K562 (cell line): ENCODE results near the gene CACNA2D3. TPM values are rescaled to one million over a fixed set of nuclear protein-coding genes. Genes with fewer than 3 reads are reported as not detected.

Experiments
- ATAC-seq: fragments of 200-7000 bp; cut with Tn5 transposase; 3 replicates; pipeline ENCODE4 v1.9.1; 2020; ENCODE audit warnings: moderate library complexity
- BruUV-seq: library from RNA; stranded (reverse); fragments of 400-500 nt; replicated peaks from 2 replicates; lab custom pipeline; 2021; lab: Mats Ljungman, UMichigan
- CTCF ChIA-PET: fragments of 300-600 bp; formaldehyde crosslinking; extraction: SDS; loops from one replicate; lab custom pipeline; 2021; ENCODE audit warnings: low intra/inter-chr PET ratio; lab: Yijun Ruan, JAX
- POLR2A ChIA-PET: fragments of 300-600, 350-650 bp; sonication (Branson Sonifier 250); formaldehyde crosslinking; extraction: SDS; loops from one replicate; lab custom pipeline; 2021; ENCODE audit warnings: antibody characterized with exemption, inconsistent platforms; lab: Yijun Ruan, JAX
- DNase-seq, 4 experiments: peaks; one replicate each; pipeline versions ENCODE4 v3.0.0 to v3.0.0-alpha.2; 2011 to 2018; ENCODE audit warnings: low spot score in 3 of 4, mixed read lengths in 3 of 4; ENCODE audit errors: extremely low read depth in 1 of 4
- FAIRE-seq: peaks from 2 replicates; lab custom pipeline; 2011; peaks lifted over from hg19 to GRCh38; lab: Jason Lieb, UNC
- H2AFZ ChIP-seq: 2 replicates; pipeline ENCODE4 v1.6.0; 2011; ENCODE audit warnings: low read depth, low read length, control low read depth, inconsistent platforms
- H3K27ac ChIP-seq: fragments of 200-600 bp; 3 replicates; pipeline ENCODE4 v1.8.0; 2011; ENCODE audit warnings: low read depth, mild to moderate bottlenecking, control low read depth, inconsistent platforms, low read length, moderate library complexity, mixed read lengths; ENCODE audit errors: extremely low read depth
- H3K27me3 ChIP-seq, 2 experiments: fragments of 300-600 bp in 1 of 2; 2 replicates in 1 of 2; 3 replicates in 1 of 2; pipeline versions ENCODE4 v1.6.0 to v1.8.0; 2011; ENCODE audit warnings: inconsistent platforms in 2 of 2, low read length in 2 of 2, mild to moderate bottlenecking in 1 of 2, mixed read lengths in 1 of 2, moderate library complexity in 1 of 2; ENCODE audit not compliant: control insufficient read depth in 2 of 2, insufficient read depth in 2 of 2
- H3K36me3 ChIP-seq: fragments of 300-600 bp; 3 replicates; pipeline ENCODE4 v1.8.0; 2011; ENCODE audit warnings: mild to moderate bottlenecking, low read length, inconsistent platforms; ENCODE audit not compliant: control insufficient read depth, insufficient read depth
- H3K4me1 ChIP-seq, 2 experiments: fragments of 200-600 bp in 1 of 2; replicated peaks in 1 of 2; 2 replicates in 1 of 2; 3 replicates in 1 of 2; pipeline versions ENCODE4 v1.5.1 to v1.8.0; 2011; ENCODE audit warnings: inconsistent platforms in 2 of 2, low read length in 2 of 2, mild to moderate bottlenecking in 1 of 2, mixed read lengths in 1 of 2, moderate library complexity in 1 of 2; ENCODE audit not compliant: control insufficient read depth in 2 of 2, insufficient read depth in 2 of 2
- H3K4me2 ChIP-seq: 2 replicates; pipeline ENCODE4 v1.6.1; 2011; ENCODE audit warnings: low read length, control low read depth, inconsistent platforms, mixed read lengths; ENCODE audit not compliant: insufficient read depth
- H3K4me3 ChIP-seq: fragments of 200-600 bp; sonication (generic), shearing (Covaris generic); 2 replicates; pipeline ENCODE4 v1.5.1; 2016; ENCODE audit warnings: control low read depth, inconsistent platforms
- H3K79me2 ChIP-seq: fragments of 200-600 bp; 3 replicates; pipeline ENCODE4 v1.8.0; 2011; ENCODE audit warnings: low read length, inconsistent platforms; ENCODE audit not compliant: control insufficient read depth, insufficient read depth
- H3K9ac ChIP-seq, 2 experiments: 2 replicates each; pipeline versions ENCODE4 v1.6.0 to v1.6.1; 2011; ENCODE audit warnings: low read depth in 2 of 2, low read length in 2 of 2, control low read depth in 1 of 2, inconsistent platforms in 1 of 2, mild to moderate bottlenecking in 1 of 2, mixed read lengths in 1 of 2; ENCODE audit not compliant: insufficient read depth in 1 of 2
- H3K9me1 ChIP-seq: one replicate; pipeline ENCODE4 v1.6.0; 2011; ENCODE audit warnings: inconsistent platforms, mild to moderate bottlenecking, low read length, moderate library complexity; ENCODE audit not compliant: control insufficient read depth, insufficient read depth
- H3K9me3 ChIP-seq: replicated peaks from 2 replicates; pipeline ENCODE4 v1.5.1; 2011; ENCODE audit warnings: low read depth, low read length, inconsistent platforms; ENCODE audit not compliant: control insufficient read depth, insufficient read depth
- H4K20me1 ChIP-seq: replicated peaks from 2 replicates; pipeline ENCODE4 v1.6.1; 2011; ENCODE audit warnings: low read length, inconsistent platforms, mixed read lengths; ENCODE audit not compliant: control insufficient read depth, insufficient read depth
- ESRRA ChIP-seq: fragments of 450-650 bp; IDR thresholded peaks from 2 replicates; pipeline ENCODE4 v1.6.1; 2014; ENCODE audit warnings: low read depth, mild to moderate bottlenecking, moderate library complexity, borderline replicate concordance
- FUS ChIP-seq: fragments of 200-400 bp; formaldehyde crosslinking; optimal IDR thresholded peaks from 2 replicates; pipeline ENCODE3; 2017; ENCODE audit warnings: low read depth, low read length
- GABPB2 ChIP-seq: fragments of 250-450 bp; sonication (Bioruptor Pico); conservative IDR thresholded peaks from 2 replicates; pipeline ENCODE4 v1.5.1; 2021; ENCODE audit warnings: mild to moderate bottlenecking
- GMEB1 ChIP-seq: fragments of 250-450 bp; sonication (Bioruptor Pico); IDR thresholded peaks from 2 replicates; pipeline ENCODE4 v1.4.0; 2020; ENCODE audit warnings: mild to moderate bottlenecking
- HNRNPUL1 ChIP-seq: fragments of 200-400 bp; formaldehyde crosslinking; IDR thresholded peaks from 2 replicates; pipeline ENCODE4 v1.6.1; 2017; ENCODE audit warnings: low read length
- ILF3 ChIP-seq: fragments of 450-650 bp; IDR thresholded peaks from 2 replicates; pipeline ENCODE4 v1.6.1; 2018; ENCODE audit warnings: antibody characterized with exemption, mild to moderate bottlenecking, moderate library complexity, borderline replicate concordance
- KDM4B ChIP-seq, 2 experiments: fragments of 450-650 bp in 1 of 2; sonication (generic) in 1 of 2; IDR thresholded peaks; 2 replicates each; pipeline ENCODE4 v1.6.1; 2016 to 2017; ENCODE audit warnings: borderline replicate concordance in 2 of 2, antibody characterized with exemption in 1 of 2, low read depth in 1 of 2, mild to moderate bottlenecking in 1 of 2
- MLLT1 ChIP-seq, 2 experiments: fragments of 450-650 bp; IDR thresholded peaks; 2 replicates each; pipeline ENCODE4 v1.6.1; 2016
- SMARCA4 ChIP-seq: fragments of 450-650 bp; IDR thresholded peaks from 2 replicates; pipeline ENCODE4 v1.6.1; 2016
- STAT5A ChIP-seq: IDR thresholded peaks from 2 replicates; pipeline ENCODE4 v1.6.1; 2012; ENCODE audit warnings: low read length, inconsistent platforms, borderline replicate concordance
- XRCC4 ChIP-seq: IDR thresholded peaks from one replicate; pipeline ENCODE4 v1.6.1; 2011; ENCODE audit not compliant: insufficient read depth, insufficient read length; ENCODE audit errors: extremely low read depth
- ZNF124 ChIP-seq: sonication (generic); formaldehyde crosslinking; IDR thresholded peaks from 2 replicates; pipeline ENCODE4 v1.8.1; 2022; ENCODE audit warnings: missing genetic modification reagents
- ZNF398 ChIP-seq: fragments of 250-450 bp; sonication (Bioruptor Pico); IDR thresholded peaks from 2 replicates; pipeline ENCODE4 v1.8.0; 2021; ENCODE audit warnings: moderate library complexity, mild to moderate bottlenecking, inconsistent platforms
- ZNF408 ChIP-seq: fragments of 250-450 bp; sonication (Bioruptor Pico); IDR thresholded peaks from 2 replicates; pipeline ENCODE4 v1.4.0; 2020; ENCODE audit warnings: low read depth, mild to moderate bottlenecking, moderate library complexity
- WGBS: fragments of 100-300 bp; shearing (Covaris generic); methylation state at CpG from one replicate; pipeline ENCODE4 v1.1.6; 2016; ENCODE audit warnings: low coverage, mixed read lengths; ENCODE audit not compliant: insufficient coverage; ENCODE audit errors: missing lambda C conversion rate; 5-methylcytosine and 5-hydroxymethylcytosine counted together
- in situ Hi-C: fragments of 300-500 bp; cut with MboI; formaldehyde crosslinking; loops from 4 replicates; pipeline ENCODE4 v1.15.0; 2018; ENCODE audit warnings: inconsistent platforms, mixed read lengths
- intact Hi-C: fragments of 100-400 bp; cut with micrococcal nuclease; formaldehyde crosslinking; loops from 2 replicates; pipeline ENCODE4 v1.14.2; 2022
- polyA plus RNA-seq, 8 experiments: library from polyadenylated mRNA; depleted of rRNA in 4 of 8; stranded (reverse) in 5 of 8; unstranded in 3 of 8; fragments of >200 nt; fragmentation: Nextera tagmentation in 2 of 8; fragmentation: Illumina TruSeq in 1 of 8; extraction: Ambion mirVana in 2 of 8; extraction: Trizol in 1 of 8; gene quantifications; 2 replicates each; pipeline versions ENCODE4 v1.2.1 to v1.2.3, GENCODE V29; 2011 to 2014; ENCODE audit warnings: inconsistent platforms in 1 of 8, missing spikeins in 1 of 8
- total RNA-seq, 7 experiments: library from RNA; depleted of rRNA in 6 of 7; stranded (reverse); fragments of >200 nt in 6 of 7; fragmentation: Illumina TruSeq in 2 of 7; extraction: Trizol in 2 of 7; gene quantifications; 2 replicates each; pipeline versions ENCODE4 v1.2.1 to v1.2.3, GENCODE V29; 2011 to 2021; ENCODE audit warnings: low replicate concordance in 1 of 7

Gene CACNA2D3
- total and polyA plus RNA-seq, 9 of the 15 experiments (the other 6 are each of a cell fraction or from before 2014, with no cell fraction given) = 0.01 TPM; not detected in 8

GRCh38 chr3:55012091-55012490 is 889.7 kb downstream of the CACNA2D3 start:
- Histone ChIP-seq H3K9ac (no peak overlapping the region), H3K27ac (no peak overlapping the region), H3K4me1 (no peaks in the 10 kb centered on the region), H3K9me3 (no peaks in the 10 kb centered on the region), H3K79me2 (no peaks in the 10 kb centered on the region), H2AFZ (no peak overlapping the region), H3K9me1 (no peaks in the 10 kb centered on the region), H3K36me3 (no peaks in the 10 kb centered on the region), H3K27me3 (no peaks in the 10 kb centered on the region), H4K20me1 (no peaks in the 10 kb centered on the region), H3K4me2 (no peak overlapping the region), H3K4me3 (no peak overlapping the region)
- ChIA-PET CTCF (no interaction called here), POLR2A (no interaction called here)
- intact Hi-C loops = no loop called here
- in situ Hi-C loops = no loop called here
- no peak for FAIRE-seq
- no peak for ATAC-seq
- WGBS = 0% methylated on average over 2 of the region's 4 CpGs
- no peak for DNase-seq
- TF ChIP-seq ZNF124 (CRISPR knock-in tag) (no peak), KDM4B (IDR thresholded peaks at IDR 0.05; ENCODE audit: borderline replicate concordance in 2 of 2, low read depth in 1 of 2) (no peak), STAT5A (no peak), HNRNPUL1 (no peak), FUS (no peak), GMEB1 (CRISPR knock-in tag) (no peak), SMARCA4 (no peak), GABPB2 (CRISPR knock-in tag) (no peak), ZNF398 (CRISPR knock-in tag) (no peak), ESRRA (no peak), ZNF408 (CRISPR knock-in tag) (no peak), MLLT1 (IDR thresholded peaks at IDR 0.05) (no peak), ILF3 (no peak), XRCC4 (no peak)
- BruUV-seq = no TSS peak
